HG02943 (cell line): ENCODE measurements around the gene FRS3.
"Not testable (repeated sequence)": the region's sequence is repeated elsewhere in the genome, so short reads cannot be mapped to it uniquely, and the experiment has no call there.

Experiments
- ATAC-seq: cut with Tn5 transposase; IDR thresholded peaks from one replicate; pipeline ENCODE4 v1.9.1; 2021; ENCODE audit warnings: mild to moderate bottlenecking, low read depth, moderate library complexity; ENCODE audit not compliant: unreplicated experiment

FRS3 gene

GRCh38 chr6:41771058-41771983 is 8.4 kb downstream of the FRS3 start:
- no peak for ATAC-seq

GRCh38 chr6:41770381-41771057 is 9.2 kb downstream of the FRS3 start:
- ATAC-seq, result no peak

GRCh38 chr6:41769376-41769775 is 10.3 kb downstream of the FRS3 start:
- ATAC-seq, result no peak

- no peak for ATAC-seq
Measured at GRCh38 chr6:41768545-41769308, 11.0 kb downstream of the FRS3 start.

GRCh38 chr6:41767112-41767833 is 12.4 kb downstream of the FRS3 start:
- ATAC-seq, result no peak

- not testable (repeated sequence) for ATAC-seq
Measured at GRCh38 chr6:41766043-41766664, 13.5 kb downstream of the FRS3 start.

GRCh38 chr6:41763470-41763869 is 16.2 kb downstream of the FRS3 start:
- ATAC-seq, result no peak

GRCh38 chr6:41759905-41760579 is 19.7 kb downstream of the FRS3 start:
- ATAC-seq, result no peak

- ATAC-seq, result no peak
Measured at GRCh38 chr6:41759106-41759904, 20.4 kb downstream of the FRS3 start.

GRCh38 chr6:41758641-41759035 is 21.1 kb downstream of the FRS3 start:
- ATAC-seq, result no peak

- no peak for ATAC-seq
Measured at GRCh38 chr6:41757931-41758640, 21.6 kb downstream of the FRS3 start.

GRCh38 chr6:41757271-41757670 is 22.4 kb downstream of the FRS3 start:
- ATAC-seq, result no peak

- no peak for ATAC-seq
Measured at GRCh38 chr6:41756354-41756753, 23.3 kb downstream of the FRS3 start.

- ATAC-seq, result no peak
Measured at GRCh38 chr6:41755895-41756294, 23.8 kb downstream of the FRS3 start.

- no peak for ATAC-seq
Measured at GRCh38 chr6:41750374-41750773, 29.3 kb downstream of the FRS3 start.

GRCh38 chr6:41748542-41748941 is 31.2 kb downstream of the FRS3 start:
- ATAC-seq, result no peak

- ATAC-seq, result no peak
Measured at GRCh38 chr6:41748102-41748477, 31.6 kb downstream of the FRS3 start.
